Smooth muscle cell of the brain vasculature (primary cell): Measurements from ENCODE around the gene MZT2B.
"Not testable (repeated sequence)": the region's sequence is repeated elsewhere in the genome, so short reads cannot be mapped to it uniquely, and the experiment has no call there.

ENCODE experiments used
- DNase-seq: peaks from one replicate; pipeline ENCODE4 v3.0.0-alpha.2; 2012; ENCODE audit warnings: low read depth, low spot score

Gene MZT2B

GRCh38 chr2:130152816-130153595 lies 29.1 kb upstream of the MZT2B start:
- DNase-seq, result no peak

GRCh38 chr2:130153721-130154422 lies 28.2 kb upstream of the MZT2B start:
- not testable (repeated sequence) for DNase-seq

GRCh38 chr2:130154423-130154770 lies 27.7 kb upstream of the MZT2B start:
- DNase-seq, result not testable (repeated sequence)

GRCh38 chr2:130154773-130155765 lies 27.0 kb upstream of the MZT2B start:
- DNase-seq, result no peak

GRCh38 chr2:130155956-130156623 lies 26.0 kb upstream of the MZT2B start:
- DNase-seq, result not testable (repeated sequence)

- no peak for DNase-seq
Observed at GRCh38 chr2:130156624-130157004, 25.4 kb upstream of the MZT2B start.

- DNase-seq, result not testable (repeated sequence)
Observed at GRCh38 chr2:130157354-130157753, 24.7 kb upstream of the MZT2B start.

- DNase-seq, result not testable (repeated sequence)
Observed at GRCh38 chr2:130157825-130158514, 24.1 kb upstream of the MZT2B start.

- no peak for DNase-seq
Observed at GRCh38 chr2:130158631-130159030, 23.4 kb upstream of the MZT2B start.

- DNase-seq, result not testable (repeated sequence)
Observed at GRCh38 chr2:130159376-130159775, 22.7 kb upstream of the MZT2B start.

GRCh38 chr2:130160131-130160530 lies 21.9 kb upstream of the MZT2B start:
- no peak for DNase-seq

GRCh38 chr2:130160838-130161705 lies 21.0 kb upstream of the MZT2B start:
- not testable (repeated sequence) for DNase-seq

GRCh38 chr2:130162486-130162885 lies 19.6 kb upstream of the MZT2B start:
- DNase-seq, result not testable (repeated sequence)

GRCh38 chr2:130162968-130163367 lies 19.1 kb upstream of the MZT2B start:
- DNase-seq, result no peak

GRCh38 chr2:130165293-130166016 lies 16.6 kb upstream of the MZT2B start:
- DNase-seq, result no peak

GRCh38 chr2:130166611-130167010 lies 15.5 kb upstream of the MZT2B start:
- DNase-seq, result not testable (repeated sequence)

GRCh38 chr2:130169163-130169562 lies 12.9 kb upstream of the MZT2B start:
- not testable (repeated sequence) for DNase-seq

GRCh38 chr2:130169896-130170295 lies 12.2 kb upstream of the MZT2B start:
- DNase-seq, result no peak

GRCh38 chr2:130174866-130175265 lies 7.2 kb upstream of the MZT2B start:
- not testable (repeated sequence) for DNase-seq
